Activated CD4-positive, alpha-beta T cell treated with anti-CD3 and anti-CD28 coated beads, Interleukin-2, amount 10 ng/mL, durations not matched to agents 24 days and 14 days (primary cell): ENCODE data around the gene RUVBL1. TPM values are rescaled to one million over a fixed set of nuclear protein-coding genes. Genes with fewer than 3 reads are reported as not detected.

Experiments used
- DNase-seq: peaks from one replicate; pipeline ENCODE4 v3.0.0; 2022
- H3K27ac Mint-ChIP-seq: one replicate; pipeline ENCODE4 v1.8.0; 2022; ENCODE audit warnings: mild to moderate bottlenecking, mixed read lengths
- H3K27me3 Mint-ChIP-seq: one replicate; pipeline ENCODE4 v1.8.0; 2022; ENCODE audit warnings: mixed read lengths
- H3K36me3 Mint-ChIP-seq: one replicate; pipeline ENCODE4 v1.8.0; 2022; ENCODE audit warnings: low read depth, mild to moderate bottlenecking, mixed read lengths
- H3K4me1 Mint-ChIP-seq: one replicate; pipeline ENCODE4 v1.8.0; 2021; ENCODE audit warnings: mixed read lengths
- H3K4me3 Mint-ChIP-seq: one replicate; pipeline ENCODE4 v1.8.0; 2022; ENCODE audit warnings: mild to moderate bottlenecking, moderate library complexity, mixed read lengths
- H3K9me3 Mint-ChIP-seq: one replicate; pipeline ENCODE4 v1.8.0; 2021; ENCODE audit warnings: mixed read lengths
- intact Hi-C: fragments of 100-400 bp; cut with micrococcal nuclease; formaldehyde crosslinking; loops from one replicate; pipeline ENCODE4 v1.15.1; 2023
- total RNA-seq: library from RNA; stranded (reverse); gene quantifications from 2 replicates; pipeline ENCODE4 v1.2.3, GENCODE V29; 2022

The RUVBL1 gene
- total RNA-seq, 1 donor from 2014 or later = 150 TPM

- peaks cover 83% of the 10 kb centered on the region for H3K36me3 Mint-ChIP-seq
- H3K27ac Mint-ChIP-seq = peak overlapping the region; percentile 34
- intact Hi-C loops = no loop called here
- H3K4me3 Mint-ChIP-seq = no peak overlapping the region
- DNase-seq = no peak
- H3K27me3 Mint-ChIP-seq = no peaks in the 10 kb centered on the region
- H3K9me3 Mint-ChIP-seq = no peaks in the 10 kb centered on the region
- no peaks in the 10 kb centered on the region for H3K4me1 Mint-ChIP-seq
Measured at GRCh38 chr3:128062033-128062745, 61.4 kb downstream of the RUVBL1 start.

- intact Hi-C loops = no loop called here
- Mint-ChIP-seq H3K27ac (no peak overlapping the region), H3K36me3 (peaks cover 79% of the 10 kb centered on the region), H3K27me3 (no peaks in the 10 kb centered on the region), H3K9me3 (no peaks in the 10 kb centered on the region), H3K4me3 (no peak overlapping the region), H3K4me1 (peaks cover 2% of the 10 kb centered on the region)
- no peak for DNase-seq
Measured at GRCh38 chr3:128060473-128061381, 62.9 kb downstream of the RUVBL1 start.

GRCh38 chr3:128056258-128056657 lies 67.4 kb downstream of the RUVBL1 start:
- H3K27ac Mint-ChIP-seq = no peak overlapping the region
- H3K4me3 Mint-ChIP-seq = no peak overlapping the region
- DNase-seq = no peak
- peaks cover 30% of the 10 kb centered on the region for H3K4me1 Mint-ChIP-seq
- no peaks in the 10 kb centered on the region for H3K27me3 Mint-ChIP-seq
- no peaks in the 10 kb centered on the region for H3K9me3 Mint-ChIP-seq
- intact Hi-C loops = loop anchor here (10.0 kb wide), 1 partner anchor 1581 kb away; the partner anchor contains the start of gene ZXDC
- peaks cover 68% of the 10 kb centered on the region for H3K36me3 Mint-ChIP-seq

- H3K36me3 Mint-ChIP-seq = peaks cover 51% of the 10 kb centered on the region
- peak overlapping the region; percentile 42 for H3K27ac Mint-ChIP-seq
- H3K9me3 Mint-ChIP-seq = no peaks in the 10 kb centered on the region
- H3K4me1 Mint-ChIP-seq = peaks cover 33% of the 10 kb centered on the region
- no peaks in the 10 kb centered on the region for H3K27me3 Mint-ChIP-seq
- H3K4me3 Mint-ChIP-seq = peak overlapping the region; percentile 95
- no peak for DNase-seq
- intact Hi-C loops = loop anchor here (5.0 to 10.0 kb wide), 2 partner anchors 1072 to 1580 kb away; partner anchors contain the start of genes PLXNA1 and ZXDC
Measured at GRCh38 chr3:128054367-128054766, 69.2 kb downstream of the RUVBL1 start.

DNA sequence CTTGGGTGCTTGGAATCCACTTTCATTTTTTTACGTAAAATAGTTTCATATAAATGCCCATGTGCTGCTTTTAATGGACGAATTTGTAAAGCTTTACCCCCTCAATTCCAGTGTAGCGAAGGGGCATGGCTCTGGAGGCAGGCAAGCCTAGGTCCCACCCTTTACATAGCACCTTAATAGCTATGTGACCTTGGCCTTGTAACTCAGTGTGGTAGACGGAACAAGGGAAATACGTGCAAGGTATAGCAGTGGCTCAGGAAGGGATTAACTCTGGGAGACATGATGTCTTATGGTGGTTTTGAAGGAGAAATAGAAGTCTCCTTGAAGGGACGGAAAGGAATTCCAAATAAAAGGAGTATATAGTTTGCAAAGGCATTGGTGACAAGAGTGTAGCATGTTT lies 70.0 kb downstream of the RUVBL1 start:
- DNase-seq = no peak
- peaks cover 3% of the 10 kb centered on the region for H3K27me3 Mint-ChIP-seq
- H3K4me3 Mint-ChIP-seq = peak overlapping the region; percentile 95
- peaks cover 33% of the 10 kb centered on the region for H3K4me1 Mint-ChIP-seq
- H3K27ac Mint-ChIP-seq = peak overlapping the region; percentile 42
- peaks cover 46% of the 10 kb centered on the region for H3K36me3 Mint-ChIP-seq
- intact Hi-C loops = loop anchor here (2.0 to 10.0 kb wide), 6 partner anchors 69 to 1579 kb away; partner anchors contain the start of genes ABTB1, MCM2, PLXNA1 and RUVBL1
- H3K9me3 Mint-ChIP-seq = no peaks in the 10 kb centered on the region

DNA sequence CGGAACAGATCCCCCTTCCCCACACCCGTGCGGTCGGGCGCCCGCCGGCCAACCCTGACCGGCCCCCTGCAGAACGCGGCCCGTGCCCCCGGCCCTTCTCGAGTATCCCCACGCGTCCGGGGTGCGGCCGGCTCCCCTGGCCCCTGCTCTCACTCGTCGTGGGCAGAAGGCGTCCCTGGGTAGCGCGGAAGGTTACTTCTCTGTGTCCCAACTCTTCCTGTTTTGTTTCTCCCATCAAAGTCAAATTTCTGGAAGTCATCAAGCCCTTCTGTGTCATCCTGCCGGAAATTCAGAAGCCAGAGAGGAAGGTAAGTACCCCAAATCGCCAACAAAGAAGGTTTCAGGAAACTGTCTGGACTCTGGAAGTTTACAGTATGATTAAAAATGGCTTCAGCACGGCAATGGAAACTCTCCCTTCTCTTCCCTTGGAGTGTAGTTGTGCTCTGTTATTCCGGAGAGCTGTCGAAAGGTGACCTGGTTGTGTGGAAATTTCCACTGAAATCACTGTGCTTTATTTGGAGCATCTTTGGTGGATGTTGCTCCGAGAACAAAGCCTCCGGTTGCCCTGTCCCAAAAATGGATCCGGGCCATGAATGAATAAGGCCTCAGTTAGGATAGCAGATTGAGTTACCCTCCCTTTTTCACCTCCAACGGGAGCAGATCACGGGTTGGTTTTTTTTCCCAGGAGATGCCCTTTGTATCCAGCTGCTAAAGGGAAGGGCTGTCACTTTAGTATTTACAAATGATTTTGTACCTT lies 70.8 kb downstream of the RUVBL1 start:
- H3K9me3 Mint-ChIP-seq = no peaks in the 10 kb centered on the region
- peaks cover 41% of the 10 kb centered on the region for H3K36me3 Mint-ChIP-seq
- peak overlapping the region; percentile 96 for H3K27ac Mint-ChIP-seq
- H3K4me1 Mint-ChIP-seq = peaks cover 33% of the 10 kb centered on the region
- H3K4me3 Mint-ChIP-seq = peak overlapping the region; percentile 95
- intact Hi-C loops = loop anchor here (1.0 to 10.0 kb wide), 8 partner anchors 23 to 1578 kb away; partner anchors contain the start of genes ABTB1, EEFSEC, MCM2 and PLXNA1
- H3K27me3 Mint-ChIP-seq = peaks cover 8% of the 10 kb centered on the region
- DNase-seq = no peak

GRCh38 chr3:128051837-128052594 lies 71.6 kb downstream of the RUVBL1 start, which contains the start of gene SEC61A1:
SEC61A1 (plus strand) TSS chr3:128052437; CDS start chr3:128052553, 116 bp downstream.
- no peaks in the 10 kb centered on the region for H3K9me3 Mint-ChIP-seq

GRCh38 chr3:128051459-128051836 lies 72.2 kb downstream of the RUVBL1 start:
- Mint-ChIP-seq H3K27me3 (peaks cover 13% of the 10 kb centered on the region), H3K9me3 (no peaks in the 10 kb centered on the region), H3K4me1 (peaks cover 33% of the 10 kb centered on the region), H3K27ac (peak overlapping the region; percentile 81), H3K4me3 (peak overlapping the region; percentile 95), H3K36me3 (peaks cover 32% of the 10 kb centered on the region)
- intact Hi-C loops = loop anchor here (5.0 to 10.0 kb wide), 2 partner anchors 1069 to 1577 kb away; partner anchors contain the start of genes PLXNA1 and ZXDC
- DNase-seq = no peak

More at GRCh38 chr3:128051837-128052594, 71.6 kb downstream of the RUVBL1 start, which contains the start of gene SEC61A1:
- peaks cover 36% of the 10 kb centered on the region for H3K36me3 Mint-ChIP-seq
- peak; percentile 99 for DNase-seq
- intact Hi-C loops = loop anchor here (1.0 to 10.0 kb wide), 8 partner anchors 23 to 1577 kb away; partner anchors contain the start of genes ABTB1, EEFSEC, MCM2 and PLXNA1
- H3K4me1 Mint-ChIP-seq = peaks cover 33% of the 10 kb centered on the region
- H3K4me3 Mint-ChIP-seq = peak within 1 kb of the TSS; percentile 95
- peak within 1 kb of the TSS; percentile 96 for H3K27ac Mint-ChIP-seq
- peaks cover 9% of the 10 kb centered on the region for H3K27me3 Mint-ChIP-seq

DNA sequence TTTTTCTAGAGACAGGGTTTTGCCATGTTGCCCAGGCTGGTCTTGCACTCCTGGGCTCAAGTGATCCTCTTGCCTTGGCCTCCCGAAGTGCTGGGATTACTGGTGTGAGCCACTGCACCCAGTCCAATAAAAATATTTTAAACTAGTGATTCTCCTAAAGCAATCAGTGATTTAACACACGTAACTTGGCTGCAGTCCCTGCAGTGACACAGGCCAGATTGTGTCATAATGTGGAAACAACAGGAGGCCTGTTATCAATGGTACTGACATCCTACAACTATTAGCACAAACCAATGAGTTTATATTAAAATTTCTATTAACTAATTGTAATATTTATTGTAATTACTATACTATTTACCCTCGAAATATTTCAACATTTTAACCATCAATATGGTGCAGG lies 73.0 kb downstream of the RUVBL1 start:
- Mint-ChIP-seq H3K9me3 (no peaks in the 10 kb centered on the region), H3K4me1 (peaks cover 29% of the 10 kb centered on the region), H3K27ac (no peak overlapping the region), H3K27me3 (peaks cover 19% of the 10 kb centered on the region), H3K4me3 (no peak overlapping the region), H3K36me3 (peaks cover 30% of the 10 kb centered on the region)
- DNase-seq = no peak
- intact Hi-C loops = loop anchor here (5.0 to 10.0 kb wide), 2 partner anchors 1068 to 1576 kb away; partner anchors contain the start of genes PLXNA1 and ZXDC

DNA sequence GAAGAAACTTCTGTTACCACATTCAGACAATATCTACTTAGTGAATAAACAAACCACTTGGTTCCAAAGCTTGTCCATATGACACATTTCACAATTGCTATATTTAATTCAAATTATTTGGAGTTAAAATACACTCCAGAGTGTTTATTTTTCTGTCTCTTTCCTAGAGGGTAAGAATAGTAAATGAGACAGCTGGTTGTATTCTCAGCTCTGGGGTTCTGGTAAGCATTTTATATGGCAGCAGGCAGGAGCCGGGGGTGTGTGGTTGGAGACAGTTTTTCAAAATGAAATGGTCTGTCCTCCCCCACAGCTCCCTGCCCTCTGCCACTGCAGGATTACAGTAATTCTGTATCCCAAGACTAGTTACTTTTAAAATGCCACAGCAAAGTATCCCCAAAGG lies 82.3 kb downstream of the RUVBL1 start:
- no peaks in the 10 kb centered on the region for H3K4me1 Mint-ChIP-seq
- no peaks in the 10 kb centered on the region for H3K36me3 Mint-ChIP-seq
- intact Hi-C loops = no loop called here
- no peaks in the 10 kb centered on the region for H3K9me3 Mint-ChIP-seq
- no peak for DNase-seq
- H3K27ac Mint-ChIP-seq = no peak overlapping the region
- H3K27me3 Mint-ChIP-seq = peaks cover 35% of the 10 kb centered on the region
- no peak overlapping the region for H3K4me3 Mint-ChIP-seq

GRCh38 chr3:128040660-128041059 lies 83.0 kb downstream of the RUVBL1 start:
- Mint-ChIP-seq H3K4me3 (no peak overlapping the region), H3K27me3 (peaks cover 32% of the 10 kb centered on the region), H3K9me3 (no peaks in the 10 kb centered on the region), H3K27ac (no peak overlapping the region), H3K36me3 (no peaks in the 10 kb centered on the region), H3K4me1 (no peaks in the 10 kb centered on the region)
- intact Hi-C loops = no loop called here
- no peak for DNase-seq

- H3K4me1 Mint-ChIP-seq = no peaks in the 10 kb centered on the region
- DNase-seq = no peak
- H3K9me3 Mint-ChIP-seq = no peaks in the 10 kb centered on the region
- intact Hi-C loops = no loop called here
- H3K27ac Mint-ChIP-seq = no peak overlapping the region
- no peaks in the 10 kb centered on the region for H3K36me3 Mint-ChIP-seq
- no peak overlapping the region for H3K4me3 Mint-ChIP-seq
- peaks cover 35% of the 10 kb centered on the region for H3K27me3 Mint-ChIP-seq
Measured at GRCh38 chr3:128040041-128040440, 83.6 kb downstream of the RUVBL1 start.
